Transverse colon (tissue), 4 donors: ENCODE data around the gene CCL13.

Experiments used
- POLR2A ChIP-seq: fragments of 450-650 bp; IDR thresholded peaks from one replicate; pipeline ENCODE4 v1.6.1; 2016; ENCODE audit warnings: antibody characterized with exemption, mild to moderate bottlenecking, moderate library complexity
- POLR2AphosphoS5 ChIP-seq, 3 donors: sonication (generic); formaldehyde crosslinking; IDR thresholded peaks; one replicate each; pipeline ENCODE4 v1.6.1; 2016; ENCODE audit warnings: antibody characterized with exemption in 3 of 3
- TF ChIP-seq, protein P1 (sequence below), 5 experiments: fragments of 200-600 bp in 3 of 5; fragments of 450-650 bp in 2 of 5; sonication (generic) in 3 of 5; IDR thresholded peaks; 1 replicate in 2 of 5; 2 replicates in 3 of 5; pipeline ENCODE4 v1.5.1; 2016 to 2017; ENCODE audit warnings: antibody characterized with exemption in 5 of 5, inconsistent platforms in 3 of 5, mild to moderate bottlenecking in 2 of 5, moderate library complexity in 1 of 5

DNA sequence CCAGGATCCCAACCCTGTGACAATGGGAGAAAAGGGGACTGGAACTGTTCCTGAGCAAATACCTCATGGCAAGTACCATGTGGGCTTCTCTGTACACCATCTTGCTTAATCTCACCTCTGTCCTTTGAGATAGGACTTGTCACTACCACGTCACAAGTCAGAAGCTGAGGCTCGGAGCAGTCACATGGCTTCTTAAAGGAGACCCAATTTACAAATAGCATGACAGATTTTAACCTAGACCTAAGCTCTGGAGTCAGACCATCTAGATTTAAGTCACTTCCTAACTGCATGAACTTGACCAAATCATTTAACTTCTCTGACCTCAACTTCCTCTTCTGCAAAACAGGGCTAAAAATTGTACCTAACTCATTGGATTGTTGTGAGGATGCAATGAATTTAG is 42.7 kb downstream of the CCL13 start:
- TF ChIP-seq, protein P1, sequence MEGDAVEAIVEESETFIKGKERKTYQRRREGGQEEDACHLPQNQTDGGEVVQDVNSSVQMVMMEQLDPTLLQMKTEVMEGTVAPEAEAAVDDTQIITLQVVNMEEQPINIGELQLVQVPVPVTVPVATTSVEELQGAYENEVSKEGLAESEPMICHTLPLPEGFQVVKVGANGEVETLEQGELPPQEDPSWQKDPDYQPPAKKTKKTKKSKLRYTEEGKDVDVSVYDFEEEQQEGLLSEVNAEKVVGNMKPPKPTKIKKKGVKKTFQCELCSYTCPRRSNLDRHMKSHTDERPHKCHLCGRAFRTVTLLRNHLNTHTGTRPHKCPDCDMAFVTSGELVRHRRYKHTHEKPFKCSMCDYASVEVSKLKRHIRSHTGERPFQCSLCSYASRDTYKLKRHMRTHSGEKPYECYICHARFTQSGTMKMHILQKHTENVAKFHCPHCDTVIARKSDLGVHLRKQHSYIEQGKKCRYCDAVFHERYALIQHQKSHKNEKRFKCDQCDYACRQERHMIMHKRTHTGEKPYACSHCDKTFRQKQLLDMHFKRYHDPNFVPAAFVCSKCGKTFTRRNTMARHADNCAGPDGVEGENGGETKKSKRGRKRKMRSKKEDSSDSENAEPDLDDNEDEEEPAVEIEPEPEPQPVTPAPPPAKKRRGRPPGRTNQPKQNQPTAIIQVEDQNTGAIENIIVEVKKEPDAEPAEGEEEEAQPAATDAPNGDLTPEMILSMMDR (IDR thresholded peaks at IDR 0.05) = no peak
- TF ChIP-seq POLR2A = no peak
- no peak for TF ChIP-seq POLR2AphosphoS5 (IDR thresholded peaks at IDR 0.05)
